Endothelial cell of umbilical vein (primary cell): Measurements from ENCODE around the gene HSD3B7.

Source experiments
- EZH2 ChIP-seq: IDR thresholded peaks from 2 replicates; pipeline ENCODE4 v1.6.1; 2012; ENCODE audit warnings: borderline replicate concordance, low read depth, mild to moderate bottlenecking, moderate library complexity, low read length, inconsistent platforms; ENCODE audit not compliant: severe bottlenecking
- FOS ChIP-seq: IDR thresholded peaks from 2 replicates; pipeline ENCODE4 v1.6.1; 2011; ENCODE audit warnings: mild to moderate bottlenecking, low read length, moderate library complexity, borderline replicate concordance; ENCODE audit not compliant: insufficient read depth
- GATA2 ChIP-seq: IDR thresholded peaks from 2 replicates; pipeline ENCODE4 v1.7.0; 2011; ENCODE audit warnings: low read depth, mild to moderate bottlenecking, moderate library complexity, mixed read lengths, low read length; ENCODE audit not compliant: insufficient read length, insufficient read depth
- POLR2A ChIP-seq: IDR thresholded peaks from 2 replicates; pipeline ENCODE4 v1.6.1; 2012; ENCODE audit warnings: low read depth, mild to moderate bottlenecking, control low read depth, low read length
- POLR2AphosphoS5 ChIP-seq: IDR thresholded peaks from 2 replicates; pipeline ENCODE4 v1.6.1; 2012; ENCODE audit warnings: low read depth, mild to moderate bottlenecking, control low read depth, low read length, moderate library complexity; ENCODE audit not compliant: insufficient read depth
- TF ChIP-seq, protein P1 (sequence below), 2 donors: IDR thresholded peaks; 1 replicate in 1 of 2; 2 replicates in 1 of 2; pipeline ENCODE4 v1.5.1; 2011; ENCODE audit warnings: low read length in 2 of 2, mild to moderate bottlenecking in 2 of 2, moderate library complexity in 2 of 2, control low read depth in 1 of 2, inconsistent platforms in 1 of 2, low read depth in 1 of 2; ENCODE audit not compliant: insufficient read depth in 1 of 2; ENCODE audit errors: extremely low read depth in 1 of 2
- TF ChIP-seq, protein P2 (sequence below): IDR thresholded peaks from 2 replicates; pipeline ENCODE4 v1.6.1; 2011; ENCODE audit not compliant: insufficient read depth, insufficient read length

DNA sequence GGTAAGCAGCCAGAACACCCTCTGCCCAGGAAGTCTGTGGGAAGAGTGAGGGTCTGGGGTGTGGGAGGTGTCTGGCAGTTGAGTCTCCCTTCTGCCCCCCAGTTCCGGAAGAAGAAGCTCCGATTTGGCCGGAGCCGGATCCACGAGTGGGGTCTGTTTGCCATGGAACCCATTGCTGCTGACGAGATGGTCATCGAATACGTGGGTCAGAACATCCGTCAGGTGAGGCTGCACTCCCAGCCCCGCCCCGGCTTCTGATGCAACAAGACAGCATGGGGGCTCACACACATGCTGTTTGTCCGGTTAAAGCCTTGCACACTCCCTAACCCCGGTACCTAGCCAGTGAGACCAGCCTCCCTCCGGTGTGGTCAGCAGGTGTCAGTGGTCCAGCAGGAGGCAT is 4.0 kb upstream of the HSD3B7 start:
- TF ChIP-seq POLR2AphosphoS5, result no peak
- TF ChIP-seq, protein P1, sequence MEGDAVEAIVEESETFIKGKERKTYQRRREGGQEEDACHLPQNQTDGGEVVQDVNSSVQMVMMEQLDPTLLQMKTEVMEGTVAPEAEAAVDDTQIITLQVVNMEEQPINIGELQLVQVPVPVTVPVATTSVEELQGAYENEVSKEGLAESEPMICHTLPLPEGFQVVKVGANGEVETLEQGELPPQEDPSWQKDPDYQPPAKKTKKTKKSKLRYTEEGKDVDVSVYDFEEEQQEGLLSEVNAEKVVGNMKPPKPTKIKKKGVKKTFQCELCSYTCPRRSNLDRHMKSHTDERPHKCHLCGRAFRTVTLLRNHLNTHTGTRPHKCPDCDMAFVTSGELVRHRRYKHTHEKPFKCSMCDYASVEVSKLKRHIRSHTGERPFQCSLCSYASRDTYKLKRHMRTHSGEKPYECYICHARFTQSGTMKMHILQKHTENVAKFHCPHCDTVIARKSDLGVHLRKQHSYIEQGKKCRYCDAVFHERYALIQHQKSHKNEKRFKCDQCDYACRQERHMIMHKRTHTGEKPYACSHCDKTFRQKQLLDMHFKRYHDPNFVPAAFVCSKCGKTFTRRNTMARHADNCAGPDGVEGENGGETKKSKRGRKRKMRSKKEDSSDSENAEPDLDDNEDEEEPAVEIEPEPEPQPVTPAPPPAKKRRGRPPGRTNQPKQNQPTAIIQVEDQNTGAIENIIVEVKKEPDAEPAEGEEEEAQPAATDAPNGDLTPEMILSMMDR (IDR thresholded peaks at IDR 0.05; ENCODE audit: extremely low read depth in 1 of 2, insufficient read depth in 1 of 2, low read depth in 1 of 2, low read length in 2 of 2), result no peak
- no peak for TF ChIP-seq EZH2
- TF ChIP-seq, protein P2, sequence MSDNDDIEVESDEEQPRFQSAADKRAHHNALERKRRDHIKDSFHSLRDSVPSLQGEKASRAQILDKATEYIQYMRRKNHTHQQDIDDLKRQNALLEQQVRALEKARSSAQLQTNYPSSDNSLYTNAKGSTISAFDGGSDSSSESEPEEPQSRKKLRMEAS, result no peak
- TF ChIP-seq GATA2, result no peak
- no peak for TF ChIP-seq POLR2A
- no peak for TF ChIP-seq FOS
